Measurements from ENCODE around the gene SNX11. TPM values are rescaled to one million over a fixed set of nuclear protein-coding genes. Genes with fewer than 3 reads are reported as not detected.

Gene SNX11
- total RNA-seq, 1 experiment from 2014 or later = 40.7 TPM

DNA sequence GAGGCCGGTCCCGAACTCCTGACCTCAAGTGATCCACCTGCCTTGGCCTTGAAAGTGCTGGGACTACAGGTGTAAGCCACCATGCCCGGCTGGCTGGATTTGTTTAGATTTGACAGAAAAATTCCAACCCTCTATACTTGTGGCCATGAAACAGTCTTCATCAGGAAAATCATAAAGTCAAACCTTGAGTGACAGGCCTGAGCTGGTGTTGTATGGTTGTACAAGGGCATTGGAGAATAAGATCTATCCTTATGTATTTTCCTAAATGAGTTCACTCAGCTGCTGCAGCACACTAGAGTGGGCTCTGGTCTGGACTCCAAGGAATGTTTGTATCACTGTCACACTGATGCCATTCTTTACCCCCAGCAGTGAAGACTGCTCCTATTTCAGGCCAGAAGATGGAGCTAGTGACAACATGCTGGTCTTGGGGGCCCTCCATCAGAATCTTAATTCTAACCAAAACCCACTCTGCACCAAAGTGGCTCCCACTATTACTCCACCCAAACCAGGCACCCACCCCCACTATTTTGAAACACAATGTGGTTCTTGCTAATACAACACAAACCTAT, 27.4 kb downstream of the SNX11 start:
- H3K4me1 Mint-ChIP-seq (ENCODE audit: low read depth, unreplicated experiment) = no peaks in the 10 kb centered on the region
- no peaks in the 10 kb centered on the region for H3K9me3 Mint-ChIP-seq (ENCODE audit: unreplicated experiment)
- H3K36me3 ChIP-seq (ENCODE audit: control insufficient read depth, insufficient read depth, low read length) = no peaks in the 10 kb centered on the region
- H3K27me3 Mint-ChIP-seq (ENCODE audit: insufficient read depth, unreplicated experiment) = peaks cover 11% of the 10 kb centered on the region
- no TSS peak for BruUV-seq (replicated peaks)
- POLR2A ChIA-PET = no interaction called here
- intact Hi-C loops (cut with micrococcal nuclease; ENCODE audit: unreplicated experiment) = no loop called here
- no peaks in the 10 kb centered on the region for H3K4me1 ChIP-seq
- H3K36me3 Mint-ChIP-seq (ENCODE audit: insufficient read depth, unreplicated experiment) = no peaks in the 10 kb centered on the region
- H3K4me3 Mint-ChIP-seq (ENCODE audit: unreplicated experiment) = no peak overlapping the region
- H3K27ac Mint-ChIP-seq (ENCODE audit: unreplicated experiment) = no peak overlapping the region
- DNase-seq = no peak
- TF ChIP-seq, protein P1, sequence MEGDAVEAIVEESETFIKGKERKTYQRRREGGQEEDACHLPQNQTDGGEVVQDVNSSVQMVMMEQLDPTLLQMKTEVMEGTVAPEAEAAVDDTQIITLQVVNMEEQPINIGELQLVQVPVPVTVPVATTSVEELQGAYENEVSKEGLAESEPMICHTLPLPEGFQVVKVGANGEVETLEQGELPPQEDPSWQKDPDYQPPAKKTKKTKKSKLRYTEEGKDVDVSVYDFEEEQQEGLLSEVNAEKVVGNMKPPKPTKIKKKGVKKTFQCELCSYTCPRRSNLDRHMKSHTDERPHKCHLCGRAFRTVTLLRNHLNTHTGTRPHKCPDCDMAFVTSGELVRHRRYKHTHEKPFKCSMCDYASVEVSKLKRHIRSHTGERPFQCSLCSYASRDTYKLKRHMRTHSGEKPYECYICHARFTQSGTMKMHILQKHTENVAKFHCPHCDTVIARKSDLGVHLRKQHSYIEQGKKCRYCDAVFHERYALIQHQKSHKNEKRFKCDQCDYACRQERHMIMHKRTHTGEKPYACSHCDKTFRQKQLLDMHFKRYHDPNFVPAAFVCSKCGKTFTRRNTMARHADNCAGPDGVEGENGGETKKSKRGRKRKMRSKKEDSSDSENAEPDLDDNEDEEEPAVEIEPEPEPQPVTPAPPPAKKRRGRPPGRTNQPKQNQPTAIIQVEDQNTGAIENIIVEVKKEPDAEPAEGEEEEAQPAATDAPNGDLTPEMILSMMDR (IDR thresholded peaks at IDR 0.05; ENCODE audit: insufficient read depth in 1 of 2, low read depth in 1 of 2, low read length in 1 of 2, severe bottlenecking in 1 of 2, unreplicated experiment in 1 of 2) = peak; percentile 40 to 61
- no peaks in the 10 kb centered on the region for H3K27me3 ChIP-seq (replicated peaks; ENCODE audit: control insufficient read depth, insufficient read depth, low read length)
- H3K9me3 ChIP-seq = no peaks in the 10 kb centered on the region
- no peak overlapping the region for H3K4me3 ChIP-seq (ENCODE audit: low read depth, low read length)
- CTCF ChIA-PET = interaction anchor here (0.6 to 2.7 kb wide), 14 partner anchors 10 to 193 kb away, joined by 3 to 19 read pairs (median 4); partner anchors contain the start of gene CDK5RAP3

DNA sequence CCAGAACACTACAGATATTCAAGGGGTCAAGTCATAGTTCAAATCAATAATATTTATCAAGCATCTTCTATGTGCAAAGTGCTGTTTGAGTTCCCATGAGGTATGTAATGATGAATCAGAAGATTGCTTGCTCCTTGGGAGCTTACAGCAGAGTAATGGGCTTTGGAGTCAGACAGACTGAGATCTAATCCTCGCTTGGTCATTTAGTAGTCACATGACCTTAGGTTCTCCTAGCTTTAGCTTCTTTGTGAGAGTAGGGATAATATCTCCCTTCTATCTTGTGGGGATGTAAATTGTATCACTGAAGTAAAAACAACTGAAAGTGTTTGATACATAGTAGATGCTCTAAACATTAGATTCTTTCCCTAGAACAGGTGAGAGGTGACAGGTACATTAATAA, 30.1 kb downstream of the SNX11 start:
- intact Hi-C loops (cut with micrococcal nuclease; ENCODE audit: unreplicated experiment) = no loop called here
- H3K36me3 ChIP-seq (ENCODE audit: control insufficient read depth, insufficient read depth, low read length) = no peaks in the 10 kb centered on the region
- no peaks in the 10 kb centered on the region for H3K4me1 ChIP-seq
- Mint-ChIP-seq H3K9me3 (ENCODE audit: unreplicated experiment) (no peaks in the 10 kb centered on the region), H3K4me1 (ENCODE audit: low read depth, unreplicated experiment) (no peaks in the 10 kb centered on the region), H3K27ac (ENCODE audit: unreplicated experiment) (no peak overlapping the region), H3K4me3 (ENCODE audit: unreplicated experiment) (no peak overlapping the region), H3K27me3 (ENCODE audit: insufficient read depth, unreplicated experiment) (peaks cover 17% of the 10 kb centered on the region), H3K36me3 (ENCODE audit: insufficient read depth, unreplicated experiment) (no peaks in the 10 kb centered on the region)
- no peak overlapping the region for H3K4me3 ChIP-seq (ENCODE audit: low read depth, low read length)
- POLR2A ChIA-PET = no interaction called here
- no TSS peak for BruUV-seq (replicated peaks)
- H3K9me3 ChIP-seq = no peaks in the 10 kb centered on the region
- no peaks in the 10 kb centered on the region for H3K27me3 ChIP-seq (replicated peaks; ENCODE audit: control insufficient read depth, insufficient read depth, low read length)
- CTCF ChIA-PET = no interaction called here
- DNase-seq = no peak
- TF ChIP-seq, protein P1 (IDR thresholded peaks at IDR 0.05; ENCODE audit: insufficient read depth in 1 of 2, low read depth in 1 of 2, low read length in 1 of 2, severe bottlenecking in 1 of 2, unreplicated experiment in 1 of 2) = no peak

DNA sequence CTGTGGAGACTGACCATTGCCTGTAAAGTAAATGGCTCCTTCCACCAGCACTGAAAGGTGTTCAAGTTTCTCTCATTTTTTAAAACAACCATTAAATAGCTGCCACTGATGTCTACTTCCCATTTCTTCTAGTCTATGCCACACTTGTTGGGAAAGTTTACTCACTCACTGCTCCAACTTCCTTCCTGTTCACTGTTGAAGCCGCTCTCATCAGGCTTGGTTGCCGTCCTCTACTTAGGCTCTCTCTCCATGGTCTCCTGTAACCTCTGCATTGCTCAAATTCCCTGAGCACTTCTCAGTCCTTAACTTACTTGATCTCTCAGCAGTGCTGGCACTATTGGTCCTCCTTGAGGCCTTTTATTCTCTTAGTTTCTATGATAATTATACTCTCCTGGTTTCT, 32.4 kb downstream of the SNX11 start:
- no peaks in the 10 kb centered on the region for H3K4me1 Mint-ChIP-seq (ENCODE audit: low read depth, unreplicated experiment)
- no peak overlapping the region for H3K27ac Mint-ChIP-seq (ENCODE audit: unreplicated experiment)
- Histone ChIP-seq H3K36me3 (ENCODE audit: control insufficient read depth, insufficient read depth, low read length) (no peaks in the 10 kb centered on the region), H3K4me1 (no peaks in the 10 kb centered on the region), H3K9me3 (no peaks in the 10 kb centered on the region), H3K4me3 (ENCODE audit: low read depth, low read length) (no peak overlapping the region), H3K27me3 (replicated peaks; ENCODE audit: control insufficient read depth, insufficient read depth, low read length) (no peaks in the 10 kb centered on the region)
- intact Hi-C loops (cut with micrococcal nuclease; ENCODE audit: unreplicated experiment) = no loop called here
- POLR2A ChIA-PET = no interaction called here
- H3K4me3 Mint-ChIP-seq (ENCODE audit: unreplicated experiment) = no peak overlapping the region
- TF ChIP-seq, protein P1 (IDR thresholded peaks at IDR 0.05; ENCODE audit: insufficient read depth in 1 of 2, low read depth in 1 of 2, low read length in 1 of 2, severe bottlenecking in 1 of 2, unreplicated experiment in 1 of 2) = no peak
- peaks cover 14% of the 10 kb centered on the region for H3K27me3 Mint-ChIP-seq (ENCODE audit: insufficient read depth, unreplicated experiment)
- peak in 1 of 2 experiments; percentile 29 for DNase-seq
- H3K36me3 Mint-ChIP-seq (ENCODE audit: insufficient read depth, unreplicated experiment) = no peaks in the 10 kb centered on the region
- no TSS peak for BruUV-seq (replicated peaks)
- CTCF ChIA-PET = interaction anchor here (0.6 to 1.6 kb wide), 5 partner anchors 72 to 193 kb away, joined by 3 to 4 read pairs (median 4); no protein-coding TSS in a partner anchor
- no peaks in the 10 kb centered on the region for H3K9me3 Mint-ChIP-seq (ENCODE audit: unreplicated experiment)
